ENCODE measurements around the gene SCLT1.

Gene SCLT1

GRCh38 chr4:128879971-128880370, 213.4 kb downstream of the SCLT1 start:
- intact Hi-C loops (cut with DNase I), result no loop called here
- no peak for DNase-seq

GRCh38 chr4:128879283-128879682, 214.1 kb downstream of the SCLT1 start:
- intact Hi-C loops (cut with DNase I), result no loop called here
- DNase-seq, result no peak

GRCh38 chr4:128877934-128878333, 215.4 kb downstream of the SCLT1 start:
- no peak for DNase-seq
- intact Hi-C loops (cut with DNase I), result no loop called here

GRCh38 chr4:128876200-128876599, 217.1 kb downstream of the SCLT1 start:
- intact Hi-C loops (cut with DNase I), result no loop called here
- DNase-seq, result no peak

GRCh38 chr4:128871948-128872347, 221.4 kb downstream of the SCLT1 start:
- no peak for DNase-seq

GRCh38 chr4:128869776-128870509, 223.4 kb downstream of the SCLT1 start:
- intact Hi-C loops (cut with DNase I), result no loop called here
- no peak for DNase-seq

More at GRCh38 chr4:128871948-128872347, 221.4 kb downstream of the SCLT1 start:
- intact Hi-C loops (cut with DNase I), result no loop called here

GRCh38 chr4:128868758-128869157, 224.6 kb downstream of the SCLT1 start:
- DNase-seq, result no peak
- intact Hi-C loops (cut with DNase I), result no loop called here

GRCh38 chr4:128866691-128867090, 226.6 kb downstream of the SCLT1 start:
- no peak for DNase-seq
- intact Hi-C loops (cut with DNase I), result no loop called here

- no peak for DNase-seq
- intact Hi-C loops (cut with DNase I), result no loop called here
Observed at GRCh38 chr4:128866269-128866668, 227.1 kb downstream of the SCLT1 start.

- intact Hi-C loops (cut with DNase I), result no loop called here
Observed at GRCh38 chr4:128865132-128865531, 228.2 kb downstream of the SCLT1 start.

GRCh38 chr4:128863312-128864075, 229.8 kb downstream of the SCLT1 start:
- DNase-seq, result peak; percentile 57 to 96 (median 84)
- intact Hi-C loops (cut with DNase I), result loop anchor here (1.0 to 5.0 kb wide), 5 partner anchors 52 to 672 kb away; partner anchors contain the start of gene C4orf33

More at GRCh38 chr4:128865132-128865531, 228.2 kb downstream of the SCLT1 start:
- no peak for DNase-seq

GRCh38 chr4:128862608-128863311, 230.6 kb downstream of the SCLT1 start:
- intact Hi-C loops (cut with DNase I), result loop anchor here (1.0 to 5.0 kb wide), 6 partner anchors 51 to 671 kb away; partner anchors contain the start of gene C4orf33
- DNase-seq, result peak in 7 of 10 donors; percentile 7 to 87 (median 42)

GRCh38 chr4:128861856-128862518, 231.4 kb downstream of the SCLT1 start:
- intact Hi-C loops (cut with DNase I), result loop anchor here (1.0 to 5.0 kb wide), 3 partner anchors 235 to 407 kb away; partner anchors contain the start of gene C4orf33
- no peak for DNase-seq

- intact Hi-C loops (cut with DNase I), result loop anchor here (5.0 kb wide), 1 partner anchor 237 kb away; the partner anchor contains the start of gene C4orf33
- no peak for DNase-seq
Observed at GRCh38 chr4:128859887-128860677, 233.3 kb downstream of the SCLT1 start.

GRCh38 chr4:128858879-128859671, 234.3 kb downstream of the SCLT1 start:
- intact Hi-C loops (cut with DNase I), result no loop called here

GRCh38 chr4:128856246-128856645, 237.1 kb downstream of the SCLT1 start:
- intact Hi-C loops (cut with DNase I), result no loop called here
- no peak for DNase-seq

More at GRCh38 chr4:128858879-128859671, 234.3 kb downstream of the SCLT1 start:
- DNase-seq, result no peak

- intact Hi-C loops (cut with DNase I), result no loop called here
- DNase-seq, result no peak
Observed at GRCh38 chr4:128855621-128856020, 237.7 kb downstream of the SCLT1 start.

GRCh38 chr4:128854433-128854832, 238.9 kb downstream of the SCLT1 start:
- no peak for DNase-seq
- intact Hi-C loops (cut with DNase I), result no loop called here

GRCh38 chr4:128853741-128854140, 239.6 kb downstream of the SCLT1 start:
- intact Hi-C loops (cut with DNase I), result no loop called here
- DNase-seq, result no peak

Data from posterior cingulate gyrus (tissue), 11 donors.